HepG2 (cell line): ENCODE data around the gene NDOR1. TPM values are rescaled to one million over a fixed set of nuclear protein-coding genes. Genes with fewer than 3 reads are reported as not detected.

Experiments
- BORCS8-MEF2B ChIP-seq: sonication (generic); formaldehyde crosslinking; IDR thresholded peaks from 2 replicates; pipeline ENCODE4 v1.8.0; 2022; ENCODE audit warnings: mild to moderate bottlenecking, missing genetic modification reagents
- CBX2 ChIP-seq, 2 experiments: fragments of 200-600 bp in 1 of 2; sonication (generic); formaldehyde crosslinking in 1 of 2; IDR thresholded peaks; 2 replicates each; pipeline versions ENCODE4 v1.7.0 to v1.8.1; 2018 to 2022; ENCODE audit warnings: low read depth in 2 of 2, low read length in 1 of 2, mild to moderate bottlenecking in 1 of 2, missing genetic modification reagents in 1 of 2
- CENPBD1 ChIP-seq: sonication (generic); formaldehyde crosslinking; IDR thresholded peaks from 2 replicates; pipeline ENCODE4 v1.8.0; 2022; ENCODE audit warnings: missing genetic modification reagents, low read depth, mild to moderate bottlenecking, borderline replicate concordance
- ERF ChIP-seq: IDR thresholded peaks from 2 replicates; pipeline ENCODE4 v1.6.1; 2018; ENCODE audit warnings: missing biosample characterization, missing genetic modification reagents
- ETS1 ChIP-seq: sonication (generic); formaldehyde crosslinking; IDR thresholded peaks from 2 replicates; pipeline ENCODE4 v1.4.0; 2020; ENCODE audit warnings: missing genetic modification reagents
- GLI4 ChIP-seq: sonication (generic); formaldehyde crosslinking; IDR thresholded peaks from 2 replicates; pipeline ENCODE4 v1.5.1; 2020; ENCODE audit warnings: missing genetic modification reagents, mild to moderate bottlenecking, moderate library complexity, borderline replicate concordance
- JDP2 ChIP-seq: sonication (generic); formaldehyde crosslinking; IDR thresholded peaks from 2 replicates; pipeline ENCODE4 v1.8.1; 2022; ENCODE audit warnings: missing genetic modification reagents, borderline replicate concordance
- LBX2 ChIP-seq: sonication (generic); formaldehyde crosslinking; IDR thresholded peaks from 2 replicates; pipeline ENCODE4 v1.5.0; 2020; ENCODE audit warnings: missing genetic modification reagents, mild to moderate bottlenecking, borderline replicate concordance
- PHF20 ChIP-seq: sonication (generic); formaldehyde crosslinking; IDR thresholded peaks from 2 replicates; pipeline ENCODE4 v1.5.0; 2020; ENCODE audit warnings: mild to moderate bottlenecking, missing genetic modification reagents
- REXO4 ChIP-seq: sonication (generic); formaldehyde crosslinking; IDR thresholded peaks from 2 replicates; pipeline ENCODE4 v1.8.0; 2022; ENCODE audit warnings: missing genetic modification reagents, mild to moderate bottlenecking, borderline replicate concordance
- SMARCC2 ChIP-seq: fragments of 450-650 bp; IDR thresholded peaks from 2 replicates; pipeline ENCODE4 v1.6.1; 2017; ENCODE audit warnings: antibody characterized with exemption, mild to moderate bottlenecking
- SMARCE1 ChIP-seq: fragments of 450-650 bp; IDR thresholded peaks from 2 replicates; pipeline ENCODE4 v1.6.1; 2017; ENCODE audit warnings: borderline replicate concordance
- SNRNP70 ChIP-seq: fragments of 200-400 bp; formaldehyde crosslinking; IDR thresholded peaks from 2 replicates; pipeline ENCODE4 v1.6.1; 2017; ENCODE audit warnings: mild to moderate bottlenecking, low read depth, low read length, moderate library complexity
- SRF ChIP-seq: IDR thresholded peaks from 2 replicates; pipeline ENCODE4 v1.6.1; 2011; ENCODE audit warnings: mild to moderate bottlenecking, low read depth, low read length, moderate library complexity
- SRY ChIP-seq: sonication (generic); formaldehyde crosslinking; IDR thresholded peaks from 2 replicates; pipeline ENCODE4 v1.8.0; 2022; ENCODE audit warnings: mild to moderate bottlenecking, missing genetic modification reagents
- ZFP36 ChIP-seq: fragments of 150-350 bp; IDR thresholded peaks from 2 replicates; pipeline ENCODE4 v1.6.1; 2018; ENCODE audit warnings: borderline replicate concordance, low read length, low read depth; ENCODE audit not compliant: partially characterized antibody
- ZFYVE20 ChIP-seq: sonication (generic); formaldehyde crosslinking; IDR thresholded peaks from 2 replicates; pipeline ENCODE4 v1.8.0; 2023; ENCODE audit warnings: low read depth, mild to moderate bottlenecking, moderate library complexity, missing genetic modification reagents, borderline replicate concordance
- ZNF251 ChIP-seq: sonication (generic); formaldehyde crosslinking; IDR thresholded peaks from 2 replicates; pipeline ENCODE4 v1.9.0; 2021; ENCODE audit warnings: mild to moderate bottlenecking, missing genetic modification reagents
- ZNF280B ChIP-seq: sonication (generic); formaldehyde crosslinking; IDR thresholded peaks from 2 replicates; pipeline ENCODE4 v1.5.0; 2020; ENCODE audit warnings: missing genetic modification reagents, mild to moderate bottlenecking, borderline replicate concordance
- ZNF557 ChIP-seq: sonication (generic); formaldehyde crosslinking; IDR thresholded peaks from 2 replicates; pipeline ENCODE4 v1.4.0; 2020; ENCODE audit warnings: missing genetic modification reagents
- ZNF558 ChIP-seq: sonication (generic); formaldehyde crosslinking; IDR thresholded peaks from 2 replicates; pipeline ENCODE4 v1.9.0; 2022; ENCODE audit warnings: mild to moderate bottlenecking, missing genetic modification reagents, borderline replicate concordance
- ZNF737 ChIP-seq: sonication (generic); formaldehyde crosslinking; IDR thresholded peaks from 2 replicates; pipeline ENCODE4 v1.5.0; 2020; ENCODE audit warnings: missing genetic modification reagents, mild to moderate bottlenecking, borderline replicate concordance
- ZNF740 ChIP-seq: sonication (generic); formaldehyde crosslinking; IDR thresholded peaks from 2 replicates; pipeline ENCODE4 v1.4.0; 2020; ENCODE audit warnings: missing genetic modification reagents
- ZNF773 ChIP-seq: sonication (generic); formaldehyde crosslinking; IDR thresholded peaks from 2 replicates; pipeline ENCODE4 v1.4.0; 2020; ENCODE audit warnings: missing genetic modification reagents, borderline replicate concordance
- ZNF788 ChIP-seq: sonication (generic); formaldehyde crosslinking; IDR thresholded peaks from 2 replicates; pipeline ENCODE4 v1.5.0; 2020; ENCODE audit warnings: mild to moderate bottlenecking, missing genetic modification reagents, borderline replicate concordance
- ZNF879 ChIP-seq: sonication (generic); formaldehyde crosslinking; IDR thresholded peaks from 2 replicates; pipeline ENCODE4 v1.8.1; 2023; ENCODE audit warnings: missing genetic modification reagents
- polyA plus RNA-seq, 8 experiments: library from polyadenylated mRNA; depleted of rRNA in 3 of 8; stranded (reverse) in 7 of 8; unstranded in 1 of 8; fragments of >200 nt; fragmentation: Illumina TruSeq in 4 of 8; extraction: Trizol in 4 of 8; gene quantifications; 2 replicates each; pipeline versions ENCODE4 v1.2.1 to v1.2.3, GENCODE V29; 2011 to 2016; ENCODE audit warnings: low read depth in 4 of 8, missing spikeins in 1 of 8, mixed read lengths in 1 of 8; ENCODE audit not compliant: insufficient read depth in 1 of 8
- total RNA-seq, 5 experiments: library from RNA; depleted of rRNA; stranded (reverse); fragments of >200 nt; fragmentation: Illumina TruSeq; extraction: Trizol; gene quantifications; 2 replicates each; pipeline ENCODE4 v1.2.3, GENCODE V29; 2016; ENCODE audit warnings: low read depth in 1 of 5

The NDOR1 gene
- total and polyA plus RNA-seq, 2 of the 13 experiments (the other 11 are each of a cell fraction or from before 2014, with no cell fraction given) = 3.6 to 8.7 TPM

GRCh38 chr9:137188490-137189296 lies 16.8 kb upstream of the NDOR1 start, which contains the start of the genes ANAPC2 and SSNA1 (continued):
- TF ChIP-seq ZFP36 = no peak
- TF ChIP-seq ZNF879 (CRISPR knock-in tag) = no peak
- TF ChIP-seq ZNF558 (CRISPR knock-in tag) = no peak
- no peak for TF ChIP-seq ZFYVE20 (CRISPR knock-in tag)
- peak; percentile 93; the same call in 1 of the 2 replicates for TF ChIP-seq SMARCC2
- peak; percentile 73 for TF ChIP-seq BORCS8-MEF2B
- TF ChIP-seq ERF = peak; percentile 87
- no peak for TF ChIP-seq ZNF773
- peak; percentile 100 for TF ChIP-seq PHF20 (CRISPR knock-in tag)
- TF ChIP-seq LBX2 (CRISPR knock-in tag) = 0 out of 2 replicates have a peak, but pooled peaks have one; percentile 50
- TF ChIP-seq ZNF280B (CRISPR knock-in tag) = 0 out of 2 replicates have a peak, but pooled peaks have one; percentile 39
- no peak for TF ChIP-seq ETS1 (CRISPR knock-in tag)
- TF ChIP-seq ZNF788 (CRISPR knock-in tag) = peak; percentile 95
- no peak for TF ChIP-seq SNRNP70
- no peak; the same call in 1 of the 2 replicates for TF ChIP-seq SRY (CRISPR knock-in tag)
- no peak for TF ChIP-seq ZNF737 (CRISPR knock-in tag)
- TF ChIP-seq ZNF557 = no peak
- no peak for TF ChIP-seq GLI4
- TF ChIP-seq CBX2 (IDR thresholded peaks at IDR 0.05; ENCODE audit: low read depth, low read length) = no peak
- TF ChIP-seq CBX2 (CRISPR knock-in tag; IDR thresholded peaks at IDR 0.05; ENCODE audit: low read depth) = no peak
- no peak for TF ChIP-seq SMARCE1
- TF ChIP-seq CENPBD1 (CRISPR knock-in tag) = no peak
- TF ChIP-seq JDP2 = no peak
- no peak for TF ChIP-seq ZNF251 (CRISPR knock-in tag)
- peak; percentile 99 for TF ChIP-seq ZNF740
- peak; percentile 94 for TF ChIP-seq SRF
- TF ChIP-seq REXO4 = no peak
